Stimulated activated CD8-positive, alpha-beta memory T cell treated with anti-CD3 and anti-CD28 coated beads, Interleukin-15, amount 100 ng/mL, for 4 hours (primary cell): ENCODE data around the gene EVI5L.
"Not testable (repeated sequence)": the region's sequence is repeated elsewhere in the genome, so short reads cannot be mapped to it uniquely, and the experiment has no call there.

Experiments used
- DNase-seq, 2 donors: peaks; one replicate each; pipeline ENCODE4 v3.0.0-alpha.2; 2020; ENCODE audit warnings: low read depth in 2 of 2

EVI5L gene

DNA sequence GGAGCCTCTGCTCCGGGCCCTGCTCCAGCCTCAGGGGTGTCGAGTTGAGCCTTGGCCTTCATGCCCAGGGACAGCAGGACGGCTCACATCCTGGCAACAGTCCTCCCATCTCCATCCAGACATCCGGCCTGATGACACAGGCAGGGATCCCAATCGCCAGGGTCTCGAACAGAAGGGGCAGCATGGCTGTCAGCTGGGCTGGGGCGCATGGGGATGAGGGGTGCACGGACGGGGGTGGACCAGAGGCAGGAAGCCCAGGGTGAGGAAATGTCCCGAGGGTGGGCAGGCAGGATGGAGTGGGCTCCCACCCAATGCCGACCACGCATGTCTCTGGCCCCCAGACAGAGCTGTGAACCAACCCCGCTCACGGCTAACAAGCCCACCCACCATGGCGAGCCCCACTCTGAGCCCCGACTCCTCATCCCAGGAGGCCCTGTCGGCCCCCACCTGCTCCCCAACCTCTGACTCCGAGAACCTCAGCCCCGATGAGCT, 16.2 kb downstream of the EVI5L start:
- DNase-seq = no peak

DNA sequence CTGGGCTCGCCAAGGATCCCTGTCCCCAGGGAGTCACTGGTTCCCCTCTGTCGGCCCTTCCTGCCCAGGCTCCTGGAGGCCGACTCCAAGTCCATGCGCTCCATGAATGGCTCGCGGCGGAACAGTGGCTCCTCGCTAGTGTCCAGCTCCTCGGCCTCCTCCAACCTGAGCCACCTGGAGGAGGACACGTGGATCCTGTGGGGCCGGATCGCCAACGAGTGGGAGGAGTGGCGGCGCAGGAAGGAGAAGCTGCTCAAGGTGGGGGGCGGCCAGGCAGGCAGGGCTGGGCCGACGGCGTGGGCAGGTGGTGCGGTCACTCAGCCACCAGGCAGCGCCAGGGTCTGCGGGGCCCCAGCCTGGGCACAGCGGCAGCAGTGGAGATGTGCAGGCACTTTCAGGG, 17.6 kb downstream of the EVI5L start:
- DNase-seq = no peak

DNA sequence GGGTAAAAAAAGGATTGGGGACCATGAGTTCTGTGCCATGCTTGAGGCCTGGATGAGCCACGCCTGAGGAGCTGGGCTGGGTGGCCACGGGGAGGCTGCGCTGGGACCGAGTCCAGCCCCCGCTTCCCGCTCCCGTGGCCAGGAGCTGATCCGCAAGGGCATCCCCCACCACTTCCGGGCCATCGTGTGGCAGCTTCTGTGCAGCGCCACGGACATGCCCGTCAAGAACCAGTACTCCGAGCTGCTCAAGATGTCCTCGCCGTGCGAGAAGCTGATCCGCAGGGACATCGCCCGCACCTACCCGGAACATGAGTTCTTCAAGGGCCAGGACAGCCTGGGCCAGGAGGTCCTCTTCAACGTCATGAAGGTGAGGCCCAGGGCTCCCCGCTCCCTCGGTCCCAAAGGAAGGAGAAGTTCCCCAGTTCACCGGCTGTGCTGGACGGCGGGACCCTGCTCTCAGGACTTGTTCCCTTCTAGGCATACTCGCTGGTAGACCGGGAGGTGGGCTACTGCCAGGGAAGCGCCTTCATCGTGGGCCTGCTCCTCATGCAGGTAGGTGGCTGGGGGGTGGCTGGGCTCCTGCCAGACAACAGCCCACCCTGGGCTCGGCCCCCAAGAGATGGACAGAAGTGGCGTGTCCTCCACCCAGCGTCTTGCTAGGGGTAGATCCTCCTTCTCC, 18.9 kb downstream of the EVI5L start:
- no peak for DNase-seq

GRCh38 chr19:7849631-7849999, 19.6 kb downstream of the EVI5L start:
- DNase-seq = no peak

GRCh38 chr19:7850000-7850813, 20.2 kb downstream of the EVI5L start:
- no peak for DNase-seq

DNA sequence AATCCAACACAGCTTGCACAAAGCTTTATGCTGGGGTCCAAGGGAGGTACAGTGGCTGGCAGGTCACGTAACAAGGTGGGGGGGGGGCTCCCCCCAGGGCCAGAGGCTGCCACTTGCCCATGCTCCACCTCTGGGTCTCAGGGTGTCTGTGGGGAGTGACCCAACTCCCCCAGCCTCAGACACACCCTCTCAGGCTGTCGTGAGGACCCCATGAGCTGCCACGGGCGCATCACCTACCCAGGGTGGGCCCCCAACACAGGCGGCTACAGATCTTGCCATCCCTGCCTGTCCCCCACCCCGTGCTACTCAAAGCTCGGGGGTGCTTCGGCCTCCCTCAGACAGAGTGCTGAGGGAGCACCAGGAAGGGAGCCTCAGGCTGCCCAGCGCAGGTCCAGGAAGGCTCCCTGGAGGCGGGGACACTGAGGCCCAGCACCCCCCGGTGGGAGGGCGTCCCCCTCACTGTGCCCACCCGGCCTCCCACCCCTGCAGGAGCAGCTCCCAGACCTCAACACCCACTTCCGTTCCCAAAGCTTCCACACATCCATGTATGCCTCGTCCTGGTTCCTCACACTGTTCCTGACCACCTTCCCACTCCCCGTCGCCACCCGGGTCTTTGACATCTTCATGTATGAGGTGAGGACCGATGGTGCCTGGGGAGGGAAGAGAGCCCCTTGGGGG, 21.1 kb downstream of the EVI5L start:
- DNase-seq = no peak

- DNase-seq = no peak
Measured at GRCh38 chr19:7851623-7852500, 21.8 kb downstream of the EVI5L start.

DNA sequence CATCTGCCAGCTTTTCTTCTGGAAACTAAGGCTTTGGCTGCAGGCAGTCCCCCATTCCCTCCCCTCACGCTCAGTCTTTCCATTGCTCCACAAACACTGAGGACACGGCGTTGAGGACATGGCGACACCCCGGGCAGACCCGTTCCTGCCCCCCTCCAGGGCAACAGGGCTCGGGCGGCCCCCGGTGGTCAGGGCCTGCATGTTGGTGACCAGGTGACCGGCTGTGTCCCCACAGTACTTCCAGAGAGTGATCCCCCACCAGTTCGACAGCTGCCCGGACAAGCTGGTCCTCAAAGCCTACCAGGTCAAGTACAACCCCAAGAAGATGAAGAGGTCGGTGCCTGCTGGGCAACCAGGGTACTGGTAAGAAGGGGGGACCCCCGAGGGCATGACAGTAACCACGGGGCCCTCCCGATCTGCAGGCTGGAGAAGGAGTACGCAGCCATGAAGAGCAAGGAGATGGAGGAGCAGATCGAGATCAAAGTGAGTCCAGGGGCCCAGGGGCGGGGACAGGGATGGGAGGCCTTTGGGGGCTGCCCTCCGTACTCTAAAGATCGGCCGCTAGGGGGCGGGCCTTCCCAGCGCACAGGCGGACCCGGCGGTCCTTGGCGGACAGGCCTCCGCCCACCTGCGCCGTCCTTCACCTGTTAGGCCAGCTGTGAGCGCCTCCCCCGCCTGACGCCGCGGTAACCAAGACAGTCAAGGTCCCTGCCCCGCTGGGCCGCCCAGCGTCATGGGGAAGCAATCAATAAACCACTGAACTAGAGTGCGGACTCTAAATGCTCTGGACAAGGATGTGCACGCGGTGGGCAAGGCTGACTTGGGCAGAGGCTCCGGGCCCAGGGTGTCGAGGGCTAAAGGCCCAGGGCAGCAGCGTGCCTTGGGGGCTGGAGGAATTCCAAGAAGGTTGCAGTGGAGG, 23.1 kb downstream of the EVI5L start:
- no peak for DNase-seq

GRCh38 chr19:7853770-7854128, 23.7 kb downstream of the EVI5L start:
- DNase-seq = no peak

DNA sequence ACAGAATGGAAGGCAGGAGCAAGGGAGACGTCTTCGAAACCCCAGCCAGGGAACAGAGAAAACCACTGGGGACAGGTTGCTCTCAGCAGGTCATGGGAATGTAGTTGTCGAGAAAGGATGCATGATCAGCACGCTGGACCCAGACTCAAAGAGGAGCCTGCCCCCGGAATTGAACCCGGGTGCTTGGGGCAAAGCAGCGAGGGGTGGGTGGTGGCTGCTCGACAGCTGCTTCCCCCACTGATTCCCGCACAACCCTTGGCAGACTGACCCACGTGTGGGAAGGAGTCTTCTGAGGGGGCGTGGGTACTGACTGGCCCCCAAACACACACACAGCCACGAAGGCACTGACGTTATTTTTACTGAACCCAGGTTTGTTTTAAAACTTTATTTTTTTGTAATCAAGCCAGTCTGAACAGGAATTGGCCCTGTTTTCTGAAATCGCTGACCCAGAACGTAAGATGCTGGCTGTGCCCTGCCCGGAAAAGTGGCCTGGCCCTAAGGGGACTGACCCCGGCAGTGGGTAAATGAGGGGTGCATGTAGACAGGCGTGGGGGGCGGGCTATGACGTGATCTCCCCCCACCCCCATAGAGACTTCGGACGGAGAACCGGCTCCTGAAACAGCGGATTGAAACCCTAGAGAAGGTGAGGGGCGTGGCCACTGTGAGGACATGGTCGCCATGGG, 25.5 kb downstream of the EVI5L start:
- DNase-seq = no peak

DNA sequence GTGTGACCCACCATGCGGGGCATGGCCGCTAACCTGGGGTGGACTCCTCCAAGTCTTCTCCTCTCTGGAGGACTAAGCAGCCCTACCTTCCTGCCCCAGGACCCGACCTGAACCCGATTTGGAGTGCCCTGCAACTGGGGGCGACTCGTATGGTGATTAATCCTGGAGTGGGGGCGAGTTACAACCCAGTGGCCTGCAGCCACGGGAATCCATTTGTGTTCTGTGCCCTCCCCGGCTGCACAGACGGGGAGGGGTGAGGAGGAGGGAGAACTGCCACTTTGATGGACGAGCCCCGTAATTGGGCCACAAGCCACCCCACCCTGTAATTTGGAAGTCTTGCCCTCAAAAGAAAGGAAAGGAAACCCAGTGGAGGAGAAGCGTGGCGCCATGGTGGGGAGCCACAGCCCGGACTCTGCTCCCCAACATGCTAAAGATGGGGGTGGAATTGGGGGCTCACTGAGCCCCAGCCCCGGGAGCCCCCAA, 26.1 kb downstream of the EVI5L start:
- no peak for DNase-seq

DNA sequence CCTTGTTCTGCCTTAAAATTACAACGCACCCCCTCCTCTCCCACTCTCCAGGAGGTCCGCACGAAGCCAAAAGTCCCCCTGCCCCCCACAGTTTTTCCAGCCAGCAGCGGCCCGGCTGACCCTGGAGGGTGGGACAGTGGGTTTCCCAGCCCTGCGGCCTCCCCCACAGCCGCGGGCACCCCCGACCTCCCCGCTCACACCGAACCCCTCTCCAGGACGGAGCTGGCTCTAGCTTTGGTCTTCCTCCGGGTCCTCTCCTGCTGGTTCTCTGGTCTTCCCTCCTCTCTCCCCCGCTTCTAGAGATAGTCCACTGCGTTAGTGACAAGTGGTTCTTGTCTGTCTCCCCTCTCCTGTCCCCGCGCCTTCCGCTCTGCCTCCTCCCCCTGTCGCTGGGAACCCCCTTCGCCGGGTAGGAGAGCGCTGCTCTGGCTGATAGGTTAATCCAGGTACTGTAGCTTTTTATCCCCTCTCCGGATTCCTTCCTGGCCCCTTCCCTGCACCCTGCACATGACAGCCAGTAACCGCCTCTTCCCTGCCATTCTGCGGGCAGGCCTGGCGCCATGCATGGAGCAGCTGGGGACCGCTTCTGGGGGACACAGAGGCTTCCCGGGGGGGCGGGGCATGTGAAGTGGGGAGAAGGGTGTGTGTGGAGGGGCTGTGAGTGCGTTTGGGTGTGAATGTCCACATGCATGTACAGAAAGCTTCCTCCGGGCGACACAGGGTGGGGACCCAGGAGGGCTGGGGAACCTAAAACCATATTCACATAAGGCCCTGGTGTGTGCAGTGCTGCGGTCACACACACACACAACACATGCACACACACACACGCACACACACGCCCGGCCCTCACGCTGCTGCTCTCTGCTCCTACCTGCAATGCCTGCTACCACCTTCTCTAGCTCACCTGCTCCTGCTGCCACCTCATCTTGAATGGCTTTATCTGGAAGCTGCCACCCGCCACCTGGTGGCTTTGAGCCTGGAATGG, 27.0 kb downstream of the EVI5L start:
- no peak for DNase-seq

DNA sequence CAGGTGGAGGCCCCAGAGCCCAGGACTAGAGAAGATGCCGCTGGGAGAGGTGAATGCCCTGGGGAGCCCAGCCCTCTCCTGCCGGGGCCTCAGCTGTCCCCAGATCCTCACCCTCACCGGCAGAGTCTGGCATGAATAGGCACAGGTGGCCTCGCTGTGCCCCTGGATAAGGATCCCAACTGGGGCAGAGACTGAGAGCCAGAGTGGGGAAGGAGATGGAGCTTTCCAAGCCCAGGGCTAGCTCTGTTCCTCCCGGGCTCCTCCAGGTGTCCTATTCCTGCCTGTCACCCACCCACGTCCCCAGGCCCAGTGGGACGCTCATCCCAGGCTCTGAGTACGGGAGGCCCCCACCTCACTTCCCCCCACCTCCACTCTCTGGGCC, 27.7 kb downstream of the EVI5L start:
- DNase-seq = no peak

DNA sequence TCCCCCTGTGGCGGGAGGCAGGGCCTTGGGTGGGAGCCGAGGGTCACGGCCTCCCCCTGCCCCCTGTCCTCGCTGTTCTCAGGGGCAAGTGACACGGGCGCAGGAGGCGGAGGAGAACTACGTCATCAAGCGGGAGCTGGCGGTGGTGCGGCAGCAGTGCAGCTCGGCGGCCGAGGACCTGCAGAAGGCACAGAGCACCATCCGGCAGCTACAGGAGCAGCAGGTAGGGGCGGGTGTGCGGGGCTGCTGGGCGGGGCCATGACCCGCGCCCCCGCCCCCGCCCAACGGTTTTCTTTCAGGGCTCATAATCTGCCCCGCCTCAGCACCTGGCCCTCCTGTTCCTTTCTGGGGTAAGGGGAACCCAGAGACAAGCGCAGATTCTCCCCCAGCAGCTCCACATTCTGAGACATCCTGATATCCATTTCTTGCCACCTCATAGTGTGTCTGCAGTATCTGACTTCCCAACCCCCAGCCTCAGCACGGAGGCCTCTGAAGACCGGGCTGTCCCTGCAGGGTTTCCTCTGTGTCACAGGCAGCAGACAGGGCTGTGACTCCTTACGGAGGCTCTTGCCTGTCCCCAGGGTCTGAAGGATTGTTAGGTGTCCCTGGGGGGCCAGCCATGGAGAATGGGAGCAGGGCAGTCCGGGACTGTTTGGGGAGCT, 28.2 kb downstream of the EVI5L start:
- no peak for DNase-seq

DNA sequence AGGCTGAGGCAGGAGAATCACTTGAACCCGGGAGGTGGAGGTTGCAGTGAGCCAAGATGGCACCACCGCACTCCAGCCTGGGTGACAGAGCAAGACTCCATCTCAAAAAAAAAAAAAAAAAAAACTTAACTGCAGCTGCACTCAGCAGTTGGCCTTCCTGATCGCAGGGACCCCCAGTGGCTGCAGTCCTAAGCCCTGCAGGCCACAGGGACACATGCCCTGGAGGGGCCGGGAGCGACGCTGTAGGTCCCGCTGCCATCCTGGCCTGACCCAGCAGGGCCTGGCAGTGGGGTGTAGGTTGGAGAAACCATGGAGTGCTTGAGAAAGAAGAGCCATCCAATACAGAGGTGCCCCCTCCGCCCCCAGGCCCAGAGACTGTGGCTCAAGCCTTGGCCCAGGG, 29.1 kb downstream of the EVI5L start:
- not testable (repeated sequence) for DNase-seq

GRCh38 chr19:7859831-7860713, 30.1 kb downstream of the EVI5L start:
- DNase-seq = no peak
